GM19043 (cell line): ENCODE data around the gene CYP27B1.

ENCODE experiments used
- ATAC-seq: cut with Tn5 transposase; IDR thresholded peaks from one replicate; pipeline ENCODE4 v1.9.1; 2021; ENCODE audit warnings: low read depth; ENCODE audit not compliant: unreplicated experiment

CYP27B1 gene

DNA sequence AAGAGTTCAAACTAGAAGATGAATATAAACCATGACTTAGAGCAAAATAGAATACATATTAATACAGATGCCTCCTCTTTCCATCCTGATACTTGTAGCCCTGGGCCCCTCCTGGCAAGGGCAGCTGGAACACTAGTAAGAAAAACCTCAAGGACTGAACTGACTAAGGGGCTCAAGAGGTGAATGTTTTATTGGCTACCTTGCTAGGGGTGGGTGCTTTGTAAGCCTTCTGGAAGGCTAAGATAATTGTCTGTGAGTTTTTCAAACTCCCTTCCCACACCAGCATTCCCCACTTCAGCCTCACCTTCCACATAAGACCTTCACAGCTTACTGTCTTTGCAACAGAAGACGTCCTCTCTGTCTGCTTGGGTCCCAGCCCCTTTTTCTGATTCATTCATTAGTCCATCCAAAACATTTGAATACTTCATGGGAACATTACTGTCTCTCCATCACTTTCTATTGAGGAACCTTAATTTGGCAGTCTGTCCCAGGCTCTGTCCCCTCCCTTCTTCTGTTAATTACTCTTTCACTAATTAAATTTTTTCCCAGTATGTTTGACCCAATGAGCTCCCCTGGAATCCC lies 13.0 kb downstream of the CYP27B1 start:
- ATAC-seq, result no peak

DNA sequence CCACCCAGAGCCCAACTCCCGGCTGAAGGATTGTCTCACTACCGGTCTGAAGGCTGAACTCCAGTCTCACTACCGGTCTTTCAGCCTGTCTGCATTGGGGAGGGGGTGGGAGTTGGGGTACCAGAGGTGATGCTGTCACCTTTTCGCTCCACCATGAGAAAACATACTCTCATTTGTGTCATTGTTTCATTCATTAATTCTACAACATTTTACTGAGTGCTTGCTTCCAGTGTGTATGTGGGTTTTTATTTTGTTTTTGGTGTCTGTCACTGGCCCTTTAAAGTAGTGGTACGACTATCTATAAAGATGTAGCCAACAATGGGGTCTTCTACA lies 14.2 kb downstream of the CYP27B1 start:
- no peak for ATAC-seq

DNA sequence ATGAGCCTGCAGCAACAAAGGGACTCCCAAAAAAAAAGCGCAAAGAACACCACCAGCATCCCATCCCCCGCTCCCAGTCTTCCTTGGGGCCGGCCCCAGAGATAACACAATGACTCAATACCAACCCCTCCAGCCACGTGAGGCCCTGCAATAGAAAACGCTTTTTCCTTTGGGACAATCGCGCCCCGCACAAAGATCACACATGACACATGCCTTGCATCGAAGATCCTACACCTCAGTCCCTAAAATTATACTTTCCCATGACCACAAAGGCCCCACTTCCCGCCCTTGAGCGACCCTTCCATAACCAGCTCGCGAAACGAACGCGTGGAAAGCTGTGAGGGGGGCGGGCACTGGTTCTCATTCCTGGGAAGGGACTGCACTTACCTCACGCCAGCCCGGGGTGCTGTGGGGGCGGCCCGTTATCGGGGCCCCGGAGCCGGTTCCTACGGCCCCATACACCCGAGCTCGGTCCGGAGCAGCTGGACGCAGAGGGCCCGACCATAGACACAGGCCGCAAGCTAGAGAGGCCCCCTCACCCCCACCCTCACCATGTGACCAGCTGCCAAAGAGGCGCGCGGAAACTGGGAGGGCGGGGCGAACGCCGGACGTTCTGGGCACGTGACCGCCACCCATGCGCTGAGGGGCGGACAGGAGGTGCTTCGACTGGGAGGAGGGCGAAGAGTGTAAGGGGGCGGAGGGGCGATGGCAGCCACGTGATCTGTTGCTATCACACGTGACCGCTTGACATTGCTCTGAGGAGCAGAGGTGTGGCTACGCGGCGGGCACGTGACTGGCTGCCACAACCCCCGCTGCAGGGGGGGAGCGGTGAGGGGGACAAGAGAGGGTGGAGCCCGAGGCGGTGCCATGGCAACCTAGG lies 14.8 kb downstream of the CYP27B1 start, which contains the start of gene CDK4:
TSS of gene CDK4 (minus strand) at position 523 of the 880 bp plus-strand sequence. CDS start 593 bp downstream, outside the sequence.
- ATAC-seq, result peak; percentile 60

DNA sequence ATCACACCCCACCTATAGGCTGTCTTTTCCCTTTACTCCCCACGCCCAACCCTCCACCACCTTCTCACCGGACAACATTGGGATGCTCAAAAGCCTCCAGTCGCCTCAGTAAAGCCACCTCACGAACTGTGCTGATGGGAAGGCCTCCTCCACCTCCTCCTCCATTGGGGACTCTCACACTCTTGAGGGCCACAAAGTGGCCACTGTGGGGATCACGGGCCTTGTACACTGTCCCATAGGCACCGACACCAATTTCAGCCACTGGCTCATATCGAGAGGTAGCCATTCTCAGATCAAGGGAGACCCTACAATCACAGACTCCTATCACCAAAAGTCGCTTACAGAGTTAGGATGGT lies 15.5 kb downstream of the CYP27B1 start:
- no peak for ATAC-seq

DNA sequence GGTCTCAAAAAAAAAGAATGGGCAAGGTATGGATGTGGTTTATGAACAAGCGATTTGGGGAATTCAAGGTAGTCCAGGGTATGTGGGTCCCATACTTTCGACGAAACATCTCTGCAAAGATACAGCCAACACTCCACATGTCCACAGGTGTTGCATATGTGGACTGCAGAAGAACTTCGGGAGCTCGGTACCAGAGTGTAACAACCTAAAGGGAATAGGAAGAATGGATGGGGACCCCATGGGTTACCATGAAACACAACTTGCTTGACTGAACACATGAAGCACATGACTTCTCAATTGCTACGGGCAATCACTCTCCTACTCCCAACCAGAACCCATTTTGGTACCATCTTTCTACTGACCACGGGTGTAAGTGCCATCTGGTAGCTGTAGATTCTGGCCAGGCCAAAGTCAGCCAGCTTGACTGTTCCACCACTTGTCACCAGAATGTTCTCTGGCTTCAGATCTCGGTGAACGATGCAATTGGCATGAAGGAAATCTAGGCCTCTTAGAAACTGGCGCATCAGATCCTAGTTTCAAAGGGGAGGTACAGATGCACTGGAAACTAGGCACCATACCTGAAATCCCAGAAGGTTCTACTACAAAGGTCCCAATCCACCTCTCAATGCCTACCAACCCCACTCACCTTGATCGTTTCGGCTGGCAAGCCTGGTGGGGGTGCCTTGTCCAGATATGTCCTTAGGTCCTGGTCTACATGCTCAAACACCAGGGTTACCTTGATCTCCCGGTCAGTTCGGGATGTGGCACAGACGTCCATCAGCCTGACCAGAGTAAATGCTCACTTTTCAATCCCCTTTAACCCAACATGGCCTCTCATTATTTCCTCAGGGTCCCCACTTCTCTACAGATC lies 16.1 kb downstream of the CYP27B1 start:
- no peak for ATAC-seq

DNA sequence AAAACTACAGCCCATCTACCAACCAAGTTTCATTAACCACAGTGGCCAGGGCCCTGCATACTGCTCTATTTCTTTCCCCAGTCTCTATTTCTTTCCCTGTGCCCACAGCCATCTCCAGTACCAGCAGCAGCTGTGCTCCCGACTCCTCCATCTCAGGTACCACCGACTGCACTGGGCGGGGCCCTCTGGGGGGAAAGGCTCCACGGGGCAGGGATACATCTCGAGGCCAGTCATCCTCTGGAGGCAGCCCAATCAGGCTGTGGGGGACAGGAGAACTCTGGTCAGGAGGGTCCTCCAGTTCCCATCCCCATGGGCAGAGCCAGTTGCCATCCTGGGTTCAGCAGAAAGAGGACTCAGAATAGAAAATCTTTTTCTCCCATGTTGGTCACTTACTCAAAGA lies 17.8 kb downstream of the CYP27B1 start:
- no peak for ATAC-seq

DNA sequence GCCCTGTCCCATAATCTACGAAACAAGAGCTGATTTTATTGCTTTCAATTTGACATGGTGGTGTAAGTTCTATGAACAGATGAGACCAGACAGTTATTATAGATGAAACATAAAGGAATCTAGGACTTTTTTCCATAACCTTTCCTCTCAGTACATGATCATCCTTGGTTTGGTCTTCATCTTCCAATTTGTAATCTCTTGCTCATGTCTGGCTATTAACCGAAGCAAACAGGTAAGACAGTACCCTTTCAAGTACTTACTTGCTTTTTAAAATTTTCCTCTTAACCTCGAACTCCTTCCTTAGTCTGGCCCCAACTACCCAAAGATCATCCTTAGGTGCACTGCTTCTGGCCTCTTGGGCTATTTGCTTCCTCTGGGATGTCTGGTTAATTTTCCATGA lies 20.9 kb downstream of the CYP27B1 start:
- ATAC-seq, result no peak

DNA sequence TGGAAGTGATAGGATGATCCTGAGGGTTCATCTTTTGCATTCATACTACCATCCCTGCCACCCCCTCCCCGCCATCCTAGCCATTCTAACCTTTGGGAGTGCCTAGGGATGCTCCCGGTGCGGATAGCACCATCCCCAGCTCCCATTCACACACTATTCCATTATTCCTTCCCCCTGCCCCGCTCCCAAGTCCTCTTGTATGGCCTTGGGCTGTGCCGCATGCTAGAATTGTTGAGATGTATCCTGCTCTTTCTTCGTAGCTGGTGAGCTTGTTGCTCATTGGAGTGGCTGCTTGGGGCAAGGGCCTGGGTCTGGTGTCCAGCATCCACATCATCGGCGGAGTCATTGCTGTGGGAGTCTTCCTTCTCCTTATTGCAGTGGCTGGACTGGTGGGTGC lies 21.4 kb downstream of the CYP27B1 start:
- no peak for ATAC-seq

DNA sequence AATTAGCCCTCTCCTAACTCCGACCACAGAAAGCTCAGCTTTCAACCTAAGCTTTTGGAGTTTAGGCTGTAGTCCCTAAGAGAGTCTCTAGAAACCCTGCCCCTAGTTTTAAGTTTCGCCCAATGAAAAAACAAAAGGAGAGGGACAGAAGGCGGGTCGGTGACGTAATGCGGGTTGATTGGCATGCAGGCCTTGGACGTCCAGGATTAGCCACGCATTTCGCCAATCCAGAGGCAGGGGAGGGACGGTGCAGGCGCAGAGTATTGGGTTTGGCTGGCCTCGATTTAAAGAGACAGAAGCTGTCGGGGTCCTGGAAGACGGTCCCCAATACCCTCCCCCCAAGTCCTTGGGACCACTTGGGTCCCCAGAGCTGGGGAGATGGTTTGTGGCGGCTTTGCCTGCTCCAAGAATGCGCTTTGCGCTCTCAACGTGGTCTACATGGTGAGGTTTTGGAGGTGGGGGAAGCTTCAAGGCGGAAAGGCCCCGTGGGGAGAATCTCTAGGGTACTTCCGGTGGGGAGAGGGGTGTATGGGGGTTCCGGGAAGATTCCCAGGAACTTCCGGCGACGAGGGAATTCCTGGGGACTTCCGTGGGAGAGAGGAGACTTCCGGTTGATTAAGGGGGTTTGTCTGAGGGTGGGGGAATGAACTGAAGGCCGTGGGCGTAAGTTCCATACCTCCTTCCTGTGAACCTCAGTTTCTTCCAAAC lies 21.9 kb downstream of the CYP27B1 start, which contains the start of gene TSPAN31:
TSS of gene TSPAN31 (plus strand) at position 263 of the 708 bp plus-strand sequence. CDS start at position 379, 116 bp downstream.
- ATAC-seq, result peak; percentile 78

DNA sequence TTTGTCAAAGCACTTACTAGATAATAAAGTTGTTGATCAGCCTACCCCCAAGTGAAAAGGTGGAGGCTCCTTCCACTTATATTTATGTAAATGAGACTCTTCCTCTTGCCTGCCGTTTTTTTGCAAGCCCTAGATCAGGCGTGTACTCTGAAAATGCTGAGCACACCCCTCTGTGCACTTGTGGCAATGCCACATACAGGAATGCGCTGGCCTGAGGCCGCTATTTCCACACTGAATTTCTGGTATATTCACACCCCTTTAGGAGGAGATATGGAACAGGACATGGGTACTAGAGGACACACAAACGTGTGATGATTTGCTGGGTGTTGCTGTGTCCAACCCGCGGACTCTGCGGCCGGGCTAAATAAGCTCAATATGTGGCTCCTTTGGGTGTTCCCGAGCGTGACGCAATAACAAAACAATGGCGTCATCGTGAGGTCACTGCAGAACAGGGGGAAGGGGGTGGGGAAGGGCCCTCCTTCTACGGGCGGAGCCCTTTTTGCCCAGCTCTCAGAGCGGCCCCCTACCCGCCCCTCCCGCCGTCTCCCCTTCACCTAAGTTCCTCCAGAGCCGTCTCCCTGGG lies 22.6 kb downstream of the CYP27B1 start:
- ATAC-seq, result peak; percentile 39

DNA sequence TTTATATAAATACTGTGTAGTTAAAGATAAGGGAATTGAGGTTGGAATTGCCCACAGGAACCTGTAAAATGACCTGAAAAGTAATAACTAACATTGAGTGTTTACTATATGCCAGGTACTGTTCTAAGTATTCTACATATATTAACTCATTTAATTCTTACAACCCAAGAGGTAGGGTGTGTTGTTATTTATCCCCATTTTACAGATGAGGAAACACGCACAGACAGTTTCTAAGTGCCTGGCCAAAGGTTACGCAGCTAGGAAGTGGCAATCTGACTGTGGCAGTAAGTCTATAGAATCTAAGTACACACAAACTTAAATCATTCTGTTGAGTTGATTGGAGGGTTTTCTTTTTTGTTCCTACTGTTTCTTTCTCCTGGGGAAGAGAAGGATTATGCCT lies 23.1 kb downstream of the CYP27B1 start:
- ATAC-seq, result no peak

DNA sequence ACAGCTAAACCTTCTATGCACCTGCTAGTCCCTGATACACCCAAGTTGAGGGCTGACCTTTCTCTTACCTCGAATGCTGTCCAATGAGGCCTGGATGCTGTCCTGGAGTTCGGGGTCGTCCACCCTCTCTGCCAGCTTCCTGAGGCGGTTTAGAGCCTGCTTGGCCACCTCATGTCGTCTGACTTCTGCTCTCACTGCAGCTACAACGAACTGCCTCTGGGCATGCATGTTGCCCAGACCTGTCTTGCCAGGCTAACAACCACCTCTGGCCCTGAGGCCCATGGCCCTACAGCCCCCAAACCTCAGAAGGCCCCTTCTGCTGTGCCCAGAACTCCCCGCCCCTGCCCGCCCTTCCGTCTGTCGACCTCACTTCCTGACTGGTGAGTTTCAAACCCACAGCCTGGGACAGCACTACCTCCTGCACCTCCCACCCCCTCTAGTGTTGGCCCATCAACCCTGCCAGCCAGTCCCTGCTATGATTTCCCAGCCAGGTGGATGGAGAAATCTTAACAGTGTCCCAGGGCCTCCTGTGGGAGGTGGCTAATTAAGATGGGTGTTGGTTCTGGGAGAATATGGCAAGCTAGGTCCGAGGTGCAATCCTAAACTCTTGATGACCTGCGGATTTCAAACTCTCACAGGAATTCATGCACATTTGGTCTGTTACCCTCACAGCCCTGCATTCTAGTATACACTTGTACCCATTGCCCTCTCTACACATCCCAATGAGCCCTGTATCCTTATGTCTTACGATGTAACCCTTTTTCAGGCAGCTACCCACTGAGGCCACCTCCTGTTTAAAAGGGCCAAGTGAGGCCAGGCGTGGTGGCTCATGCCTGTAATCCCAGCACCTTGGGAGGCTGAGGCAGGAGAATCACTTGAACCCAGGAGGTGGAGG lies 24.8 kb downstream of the CYP27B1 start:
- peak; percentile 57 for ATAC-seq

DNA sequence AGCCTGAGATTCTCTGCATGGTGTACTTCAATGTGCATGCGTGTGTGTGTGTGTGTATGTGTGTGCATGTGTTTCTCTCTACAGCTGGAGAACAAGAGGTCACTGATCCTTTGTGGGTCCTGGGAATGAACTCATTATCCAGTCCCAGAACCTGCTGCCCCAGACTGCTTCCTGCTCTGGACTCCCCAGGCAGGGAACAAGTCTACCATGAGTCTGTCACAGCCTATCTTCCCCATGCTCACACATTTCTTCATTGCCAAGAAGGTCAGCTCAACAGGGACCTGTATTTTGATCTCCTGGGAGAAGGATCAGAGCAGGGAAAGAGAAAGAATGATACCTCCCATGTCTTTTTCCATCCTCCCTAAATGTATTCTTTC lies 25.5 kb downstream of the CYP27B1 start:
- ATAC-seq, result no peak

DNA sequence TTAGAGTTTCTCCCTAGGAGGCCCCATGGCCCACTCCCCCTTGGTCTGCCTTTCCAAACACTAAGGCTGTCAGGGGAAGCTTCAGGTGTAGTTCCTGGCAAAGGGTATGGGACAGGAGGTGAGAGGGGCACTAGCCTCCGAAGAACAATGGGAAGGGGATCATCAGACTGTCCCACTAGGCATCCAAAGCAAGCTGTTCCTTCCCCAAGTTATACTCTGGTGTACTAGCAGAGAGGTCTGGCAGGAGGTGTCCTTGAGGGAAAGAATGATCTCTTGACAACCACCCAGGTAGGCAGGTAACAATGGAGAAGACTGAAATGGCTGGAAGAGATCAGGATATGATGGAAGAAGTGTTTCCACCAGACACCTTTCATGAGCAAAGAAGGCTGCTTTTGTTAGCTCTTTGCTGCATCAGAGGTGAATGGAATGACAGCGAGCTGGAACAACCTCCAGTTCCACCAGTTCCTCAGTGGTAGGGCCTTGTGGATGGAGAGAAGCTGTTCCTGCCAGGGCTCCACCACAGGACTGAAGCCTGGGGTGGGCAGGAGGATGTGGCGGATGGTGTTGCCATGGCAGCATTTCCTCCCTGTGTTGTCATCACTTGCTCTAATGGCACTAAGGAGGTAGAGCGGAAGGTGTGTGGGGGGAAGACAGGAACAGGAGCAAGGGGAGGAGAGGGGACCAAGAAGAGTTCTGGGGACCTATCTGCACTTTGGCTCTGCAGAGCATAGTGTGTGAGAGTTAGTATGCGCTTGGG lies 26.0 kb downstream of the CYP27B1 start:
- ATAC-seq, result peak; percentile 44

DNA sequence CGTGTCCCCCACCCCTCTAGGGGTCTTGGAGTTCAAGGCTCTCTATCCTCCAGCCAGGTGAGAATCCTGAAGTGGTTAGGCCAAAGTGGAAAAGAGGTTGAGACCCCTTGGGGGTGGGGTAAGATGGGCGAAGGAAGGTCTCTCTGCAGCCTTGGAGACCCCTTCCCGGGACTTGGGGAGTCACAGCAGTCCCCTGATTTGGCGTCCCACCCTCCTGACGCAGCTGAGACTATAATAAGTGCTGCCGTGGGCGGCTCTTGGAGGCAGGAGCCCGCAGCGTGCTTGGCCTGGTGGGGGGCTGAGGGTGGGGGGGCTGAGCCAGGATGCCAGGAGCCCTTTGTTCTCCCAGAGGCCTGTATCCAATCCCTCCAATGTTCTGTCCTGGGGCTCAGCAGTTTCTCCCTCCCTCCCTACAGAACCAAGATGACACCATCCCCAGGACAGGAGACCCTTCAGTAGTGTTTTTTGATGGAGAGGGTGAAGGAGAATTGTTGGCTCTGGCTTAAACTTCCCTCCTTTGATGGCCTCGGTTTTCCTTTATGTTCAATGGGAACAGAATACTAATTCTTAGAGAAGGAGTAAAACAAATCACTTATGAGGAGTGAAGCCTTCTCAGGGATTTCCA lies 26.9 kb downstream of the CYP27B1 start:
- no peak for ATAC-seq

DNA sequence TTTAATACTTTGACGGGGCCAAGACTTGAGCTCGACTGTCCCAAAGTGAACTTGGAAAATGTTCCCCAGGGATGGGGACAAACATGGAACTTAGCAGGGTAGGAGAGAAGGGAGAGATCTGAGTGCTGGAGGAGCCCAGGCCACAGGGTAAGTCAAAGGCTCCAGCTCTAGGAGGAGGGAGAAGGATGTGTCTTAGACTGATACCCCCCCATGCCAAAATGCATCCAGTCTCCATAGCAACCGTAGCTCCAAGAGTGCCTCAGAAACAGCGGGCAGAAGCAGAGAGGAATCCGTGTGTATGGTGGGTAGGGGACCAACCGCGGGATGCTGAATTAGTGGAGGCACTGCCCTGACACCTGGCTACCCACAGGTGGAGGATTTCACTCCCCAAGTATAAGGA lies 27.5 kb downstream of the CYP27B1 start:
- no peak for ATAC-seq

DNA sequence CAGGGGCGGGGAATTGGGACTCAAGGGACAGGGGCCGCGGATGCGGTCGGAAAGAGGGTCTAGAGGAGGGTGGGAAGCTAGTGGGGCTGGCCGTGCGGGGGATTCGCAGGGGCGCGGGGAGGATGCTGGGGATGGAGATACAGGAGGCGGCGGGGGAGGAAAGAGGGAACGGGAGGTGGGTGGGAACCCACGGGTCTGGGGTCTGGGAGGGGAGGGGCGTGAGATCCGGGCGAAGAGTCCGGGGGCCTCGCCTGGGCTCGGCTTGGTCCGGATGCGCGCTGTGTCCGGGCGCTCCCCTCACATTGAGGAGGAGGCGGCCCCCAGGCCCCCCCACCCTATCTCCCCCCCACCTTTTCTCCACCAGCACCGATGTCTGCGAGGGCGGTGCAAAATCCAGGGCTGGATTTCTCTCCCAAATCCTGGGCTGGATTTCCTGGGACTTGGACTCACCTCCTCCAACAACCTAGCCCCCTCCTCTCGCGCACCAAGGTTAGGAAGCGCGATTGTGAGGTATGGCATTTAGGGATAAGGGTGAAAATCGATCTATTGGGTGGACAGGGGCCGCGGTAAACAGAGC lies 28.1 kb downstream of the CYP27B1 start, which contains the start of gene AGAP2:
TSS of gene AGAP2 (minus strand) at position 82 of the 577 bp plus-strand sequence. CDS start 496 bp downstream, outside the sequence.
- ATAC-seq, result no peak
